Left ventricle myocardium superior (tissue), 1 donor: Measurements from ENCODE around the gene PTPRU. TPM values are rescaled to one million over a fixed set of nuclear protein-coding genes. Genes with fewer than 3 reads are reported as not detected.
"Not testable (repeated sequence)": the region's sequence is repeated elsewhere in the genome, so short reads cannot be mapped to it uniquely, and the experiment has no call there.

ENCODE experiments used
- ATAC-seq: fragments of 200-7000 bp; cut with Tn5 transposase; one replicate; pipeline ENCODE4 v1.9.1; 2020; ENCODE audit warnings: mild to moderate bottlenecking, moderate library complexity
- DNase-seq: peaks from one replicate; pipeline ENCODE4 v3.0.0-alpha.2; 2020
- intact Hi-C: fragments of 100-400 bp; cut with micrococcal nuclease; formaldehyde crosslinking; loops from one replicate; pipeline ENCODE4 v1.11.0; 2022
- total RNA-seq: library from RNA; stranded (reverse); fragmentation: NEBNext Ultra II Directional; extraction: Animal tissue kit (Norgen Biotek cat#: 25700); gene quantifications from one replicate; pipeline ENCODE4 v1.2.1, GENCODE V29; 2021
- donor health status: DM: no; HTN: yes; CAD: no; lungs with severe emphysema.

Gene PTPRU
- total RNA-seq, 1 donor from 2014 or later = 19.2 TPM

GRCh38 chr1:29282135-29282923, 46.0 kb downstream of the PTPRU start:
- ATAC-seq (no peak), DNase-seq (no peak)
- intact Hi-C loops = no loop called here

- ATAC-seq = peak; percentile 62
- intact Hi-C loops = no loop called here
- DNase-seq = no peak
Measured at GRCh38 chr1:29282924-29283803, 46.8 kb downstream of the PTPRU start.

- ATAC-seq (no peak), DNase-seq (no peak)
- intact Hi-C loops = no loop called here
Measured at GRCh38 chr1:29283804-29284195, 47.5 kb downstream of the PTPRU start.

DNA sequence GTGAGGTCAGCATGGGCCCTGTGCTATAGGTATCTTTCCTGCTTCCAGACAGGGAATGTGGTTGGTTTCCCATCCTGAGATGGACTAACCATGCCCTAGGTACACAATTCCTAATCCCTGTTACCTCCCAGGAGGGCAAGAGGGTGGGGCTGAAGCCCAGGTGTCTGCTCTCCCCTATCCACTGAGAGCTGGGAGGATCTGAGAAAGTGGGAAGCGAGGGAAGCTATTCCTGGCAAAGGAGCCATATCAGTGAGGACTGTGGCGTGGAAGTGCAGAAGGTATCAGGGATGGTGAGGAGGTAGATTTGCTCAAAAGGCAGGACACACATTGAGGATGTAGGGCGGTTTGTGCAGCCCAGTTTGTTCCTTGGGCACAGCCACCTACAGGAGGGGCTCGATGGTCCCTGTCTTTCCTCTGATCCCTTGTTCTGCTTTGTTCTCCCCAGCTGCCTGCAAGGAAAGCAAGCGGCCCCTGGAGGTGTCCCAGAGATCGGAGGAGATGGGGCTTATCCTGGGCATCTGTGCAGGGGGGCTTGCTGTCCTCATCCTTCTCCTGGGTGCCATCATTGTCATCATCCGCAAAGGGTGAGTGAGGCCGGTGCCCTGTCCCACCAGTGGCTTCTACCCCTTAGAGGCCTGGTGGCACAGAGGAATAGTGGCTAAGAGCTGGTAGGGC, 48.1 kb downstream of the PTPRU start:
- intact Hi-C loops = no loop called here
- no peak for DNase-seq
- ATAC-seq = no peak

- ATAC-seq (no peak), DNase-seq (no peak)
- intact Hi-C loops = no loop called here
Measured at GRCh38 chr1:29284961-29285560, 48.7 kb downstream of the PTPRU start.

DNA sequence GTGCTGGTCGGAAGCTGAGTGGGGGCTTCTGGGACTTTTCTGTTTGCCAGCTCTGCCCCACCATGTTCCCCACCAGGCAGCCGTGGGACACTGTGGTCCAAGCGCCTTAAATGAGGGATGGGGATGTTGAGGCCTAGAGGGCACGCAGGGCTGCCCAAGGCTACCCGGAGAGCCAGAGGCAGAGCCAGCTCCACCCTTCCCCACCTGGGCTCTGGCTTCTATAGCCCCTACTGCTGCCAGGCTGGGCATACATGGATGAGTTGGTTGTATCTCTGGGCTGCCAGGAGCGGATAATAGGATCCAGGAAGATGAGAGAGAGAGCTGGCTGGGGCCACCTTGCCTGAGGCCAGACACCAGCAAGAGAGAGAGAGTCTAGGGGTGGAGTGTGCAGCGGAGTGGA, 49.4 kb downstream of the PTPRU start:
- intact Hi-C loops = no loop called here
- DNase-seq = no peak
- no peak for ATAC-seq

DNA sequence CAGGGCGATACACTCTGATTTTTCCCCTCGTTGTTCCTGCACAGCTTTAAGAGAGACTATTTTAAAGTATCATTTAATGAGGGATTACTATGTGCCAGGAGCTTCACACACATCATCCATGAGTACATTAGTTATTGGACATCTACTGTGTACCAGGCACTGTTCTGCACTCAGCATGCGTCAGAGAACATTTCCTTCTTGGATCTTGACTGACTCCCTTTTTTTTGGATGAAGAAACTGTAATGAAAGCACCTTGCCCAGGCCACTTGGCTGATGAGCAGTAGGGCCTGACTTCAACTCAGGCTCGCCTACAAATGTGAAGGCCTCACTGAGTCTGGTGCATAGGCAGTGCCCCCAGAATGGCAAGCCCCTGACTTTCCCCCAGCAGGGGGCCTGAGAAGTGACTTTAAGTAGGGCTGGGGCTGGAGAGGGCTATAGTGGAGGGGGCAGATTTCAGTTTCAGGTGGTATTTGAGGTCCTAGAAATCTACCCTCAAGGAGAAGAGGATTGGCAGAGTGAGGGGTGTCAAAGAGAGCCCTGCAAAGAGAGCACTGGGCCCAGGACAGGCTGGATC, 50.0 kb downstream of the PTPRU start:
- no peak for ATAC-seq
- intact Hi-C loops = no loop called here
- DNase-seq = no peak

GRCh38 chr1:29289493-29289892, 53.2 kb downstream of the PTPRU start:
- no peak for DNase-seq
- intact Hi-C loops = no loop called here
- ATAC-seq = no peak

DNA sequence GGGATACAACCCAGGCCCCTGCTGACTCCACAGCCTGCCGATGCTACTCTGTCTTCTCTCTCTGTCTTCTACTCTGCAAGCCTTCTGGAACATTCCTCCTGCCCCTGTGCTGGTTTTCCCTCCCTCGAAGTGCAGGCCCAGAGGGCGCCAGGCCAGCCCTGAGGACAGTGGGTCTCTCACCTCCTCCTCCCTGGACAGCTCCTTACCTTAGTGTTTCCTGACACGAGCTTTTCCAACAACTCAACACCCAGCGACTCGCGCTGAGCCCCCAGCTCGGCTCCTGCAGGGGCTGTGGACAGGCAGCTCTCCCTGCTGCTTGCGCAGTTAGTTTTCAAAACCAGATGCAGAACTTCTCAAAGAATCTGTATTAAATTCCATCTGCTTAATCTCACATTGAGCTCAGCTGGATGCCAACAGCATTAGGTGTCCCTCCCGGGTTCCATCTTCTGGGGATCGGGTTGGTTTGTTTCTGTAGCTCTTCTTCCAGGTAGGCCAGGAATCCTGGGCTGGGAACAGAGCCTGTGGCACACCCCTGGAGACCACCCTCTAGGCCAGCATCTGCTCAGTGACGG, 54.2 kb downstream of the PTPRU start:
- ATAC-seq (no peak), DNase-seq (no peak)
- intact Hi-C loops = no loop called here

GRCh38 chr1:29291756-29292155, 55.4 kb downstream of the PTPRU start:
- intact Hi-C loops = no loop called here
- ATAC-seq = no peak

GRCh38 chr1:29292344-29292743, 56.0 kb downstream of the PTPRU start:
- intact Hi-C loops = no loop called here
- DNase-seq = no peak
- ATAC-seq = no peak

More at GRCh38 chr1:29291756-29292155, 55.4 kb downstream of the PTPRU start:
- DNase-seq = no peak

DNA sequence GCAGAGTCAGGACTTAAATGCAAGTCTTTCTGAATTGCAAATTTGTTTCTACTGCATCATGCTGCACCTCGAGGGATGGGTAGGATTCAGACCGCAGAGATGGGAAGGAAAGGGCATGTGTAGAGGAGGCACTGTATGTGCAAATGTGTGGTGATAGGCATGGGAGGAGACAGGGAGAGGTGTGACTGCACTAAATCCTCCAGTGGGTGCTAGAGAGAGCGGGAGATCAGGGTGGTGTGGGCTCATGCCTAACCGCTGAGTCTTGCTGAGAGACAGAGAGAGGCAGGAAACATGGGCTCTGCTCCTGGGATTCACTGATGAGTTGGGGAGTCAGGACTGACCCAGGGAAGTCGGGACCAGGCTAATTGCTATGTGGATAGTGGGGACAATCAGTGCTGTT, 61.1 kb downstream of the PTPRU start:
- intact Hi-C loops = no loop called here
- no peak for ATAC-seq

GRCh38 chr1:29298246-29298645, 61.9 kb downstream of the PTPRU start:
- DNase-seq (no peak), ATAC-seq (no peak)
- intact Hi-C loops = no loop called here

More for the DNA sequence above, 61.1 kb downstream of the PTPRU start:
- DNase-seq = no peak

DNA sequence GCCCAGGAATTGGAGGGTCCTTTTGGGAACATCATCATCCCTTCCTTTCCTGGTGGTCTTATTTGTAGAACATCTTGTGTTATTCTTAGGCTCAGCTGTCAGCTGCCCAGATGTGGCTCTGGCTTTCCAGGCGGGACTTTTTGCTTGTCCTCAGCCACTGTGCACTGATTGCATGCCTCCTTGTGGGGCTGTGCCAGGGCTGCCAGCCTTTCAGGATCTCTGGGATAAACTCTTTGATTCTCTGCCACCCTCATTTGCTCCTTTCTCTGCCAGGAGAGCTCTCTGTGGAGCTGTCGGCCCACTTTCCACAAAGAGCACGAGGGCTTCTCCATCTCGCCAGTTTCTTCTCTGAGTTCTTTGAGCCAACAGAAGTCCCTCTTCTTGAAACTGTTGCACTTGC, 63.1 kb downstream of the PTPRU start:
- no peak for ATAC-seq
- intact Hi-C loops = no loop called here
- DNase-seq = no peak

DNA sequence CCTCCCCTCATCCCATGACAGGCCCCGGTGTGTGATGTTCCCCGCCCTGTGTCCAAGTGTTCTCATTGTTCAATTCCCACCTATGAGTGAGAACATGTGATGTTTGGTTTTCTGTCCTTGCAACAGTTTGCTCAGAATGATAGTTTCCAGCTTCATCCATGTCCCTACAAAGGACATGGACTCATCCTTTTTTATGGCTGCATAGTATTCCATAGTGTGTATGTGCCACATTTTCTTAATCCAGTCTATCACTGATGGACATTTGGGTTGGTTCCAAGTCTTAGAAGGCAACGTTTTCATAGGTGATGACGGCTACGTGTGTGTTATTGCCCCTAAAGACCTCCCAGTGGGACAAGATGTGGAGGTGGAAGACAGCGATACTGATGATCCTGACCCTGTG, 65.4 kb downstream of the PTPRU start:
- intact Hi-C loops, ATAC-seq, DNase-seq: not testable (repeated sequence)

DNA sequence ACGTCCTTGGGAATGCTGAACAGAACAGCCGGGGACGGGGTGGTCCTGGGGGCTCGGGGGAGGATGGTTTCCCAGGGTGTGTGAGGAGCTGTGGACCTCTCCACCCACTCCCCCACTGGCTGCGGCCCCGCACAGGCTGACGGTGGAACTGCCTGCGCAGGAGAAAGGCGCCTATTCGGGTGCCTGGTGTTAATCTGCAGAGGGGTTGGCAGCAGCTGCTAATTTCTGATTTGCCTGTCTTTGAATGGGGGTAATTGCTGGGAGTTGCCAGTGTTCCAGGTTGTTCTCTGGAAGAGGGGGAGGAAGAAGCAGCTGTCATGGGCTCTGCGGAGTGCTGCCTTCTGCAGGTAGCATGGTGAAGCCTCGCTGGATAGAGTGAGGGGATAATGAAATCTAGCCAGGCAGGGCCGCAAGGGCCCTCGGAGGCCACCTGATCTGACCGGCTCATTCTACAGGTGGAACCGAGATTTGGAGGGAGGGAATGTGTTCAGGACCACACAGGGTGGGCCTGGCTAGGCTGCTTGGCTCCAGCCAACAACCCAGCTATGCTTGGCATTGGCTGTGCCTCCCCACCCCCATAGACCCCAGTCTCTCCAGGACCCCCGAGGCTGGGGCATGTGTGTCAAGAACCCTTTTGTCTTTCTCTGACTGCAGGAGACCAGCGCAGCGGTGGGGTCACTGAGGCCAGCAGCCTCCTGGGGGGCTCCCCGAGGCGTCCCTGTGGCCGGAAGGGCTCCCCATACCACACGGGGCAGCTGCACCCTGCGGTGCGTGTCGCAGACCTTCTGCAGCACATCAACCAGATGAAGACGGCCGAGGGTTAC, 67.1 kb downstream of the PTPRU start:
- ATAC-seq (no peak), DNase-seq (no peak)
- intact Hi-C loops = no loop called here

DNA sequence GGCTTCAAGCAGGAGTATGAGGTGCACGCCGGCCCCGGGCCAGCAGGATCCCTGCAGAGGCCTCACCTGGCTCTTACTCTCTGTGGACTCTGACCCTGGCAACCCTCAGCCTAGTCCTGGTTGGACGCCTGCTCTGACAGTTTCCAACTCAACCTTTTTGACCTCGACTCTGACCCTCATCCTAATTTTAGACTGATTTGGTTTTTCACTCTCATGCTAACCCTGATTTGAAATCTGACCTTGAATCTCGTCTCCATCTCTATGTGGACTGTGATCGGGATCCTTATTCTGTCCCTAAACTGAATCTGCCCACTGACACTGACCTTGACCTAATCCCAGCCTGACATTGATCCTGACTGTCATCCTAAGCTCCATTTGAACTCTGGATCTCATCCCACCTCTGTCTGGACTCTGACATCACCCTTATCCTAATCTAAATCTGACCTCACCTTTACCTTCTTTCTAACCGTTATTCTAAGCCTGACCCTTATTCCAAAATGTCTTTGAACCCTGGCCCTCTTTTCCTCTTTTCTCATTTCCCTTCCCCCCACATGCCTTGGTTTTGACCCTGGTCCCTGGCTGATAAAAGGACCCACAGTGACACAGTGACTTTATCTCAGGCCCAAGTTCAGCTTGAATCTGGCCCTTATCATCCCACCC, 67.8 kb downstream of the PTPRU start:
- intact Hi-C loops = no loop called here
- ATAC-seq = no peak
- no peak for DNase-seq

- intact Hi-C loops = no loop called here
- no peak for DNase-seq
- ATAC-seq = no peak
Measured at GRCh38 chr1:29305943-29306342, 69.6 kb downstream of the PTPRU start.
